ENCODE results near the gene SLC25A38. TPM values are rescaled to one million over a fixed set of nuclear protein-coding genes. Genes with fewer than 3 reads are reported as not detected.

Gene SLC25A38
- polyA plus RNA-seq, 1 donor (not counting 4 experiments of a cell fraction or from before 2014, with no cell fraction given), result 40.2 TPM

- no peak for FAIRE-seq
These were observed 903 bp downstream of the SLC25A38 start for GRCh38 chr3:39383881-39384664.

GRCh38 chr3:39384665-39385000 lies 1.5 kb downstream of the SLC25A38 start:
- no peaks in the 10 kb centered on the region for H3K9me3 ChIP-seq (ENCODE audit: control insufficient read depth, low read depth, low read length)
- DNase-seq (ENCODE audit: low read depth, low spot score) (no peak), FAIRE-seq (no peak)
- peak overlapping the region; percentile 95 for H3K9ac ChIP-seq (ENCODE audit: control insufficient read depth, extremely low read depth, insufficient read depth, low read length)
- peaks cover 4% of the 10 kb centered on the region for H3K9me1 ChIP-seq (ENCODE audit: control insufficient read depth, extremely low read depth, insufficient read depth, low read length)
- TF ChIP-seq CTCF (optimal IDR thresholded peaks at IDR 0.05 in 1 of 3, IDR thresholded peaks at IDR 0.05 in 1 of 3, conservative IDR thresholded peaks at IDR 0.05 in 1 of 3; ENCODE audit: extremely low read depth in 1 of 3, insufficient read depth in 2 of 3, low read length in 3 of 3) (no peak), EZH2 (IDR thresholded peaks at IDR 0.05; ENCODE audit: low read length) (no peak)
- peaks cover 21% of the 10 kb centered on the region for H3K4me1 ChIP-seq (ENCODE audit: control insufficient read depth, extremely low read depth, insufficient read depth, low read length)
- peaks cover 56% of the 10 kb centered on the region for H3K79me2 ChIP-seq (ENCODE audit: control insufficient read depth, insufficient read depth, low read length)
- H4K20me1 ChIP-seq (ENCODE audit: control insufficient read depth, extremely low read depth, insufficient read depth, low read length), result peaks cover 9% of the 10 kb centered on the region
- dilution Hi-C loops (cut with MboI; ENCODE audit: extremely low pct_ligation_motif_present, low sequenced_read_pairs), result no loop called here
- no peaks in the 10 kb centered on the region for H3K27me3 ChIP-seq (ENCODE audit: control insufficient read depth, extremely low read depth, insufficient read depth, low read length)
- H3K4me3 ChIP-seq (ENCODE audit: control insufficient read depth in 2 of 3, extremely low read depth in 1 of 3, insufficient read depth in 2 of 3, low read depth in 1 of 3, low read length in 3 of 3), result peak overlapping the region; percentile 81 to 85 (median 82)
- H3K36me3 ChIP-seq (ENCODE audit: control insufficient read depth in 2 of 2, extremely low read depth in 1 of 2, insufficient read depth in 2 of 2, low read length in 2 of 2), result no peaks in the 10 kb centered on the region
- peak overlapping the region; percentile 61 for H3K4me2 ChIP-seq (ENCODE audit: control insufficient read depth, extremely low read depth, insufficient read depth, low read depth, low read length)
- no peak overlapping the region for H2AFZ ChIP-seq (ENCODE audit: control insufficient read depth, low read length)
- peak overlapping the region; percentile 54 for H3K27ac ChIP-seq (ENCODE audit: control insufficient read depth, insufficient read depth, low read length)

More at GRCh38 chr3:39383881-39384664, 903 bp downstream of the SLC25A38 start:
- H3K79me2 ChIP-seq (ENCODE audit: control insufficient read depth, insufficient read depth, low read length), result peaks cover 50% of the 10 kb centered on the region
- TF ChIP-seq EZH2 (IDR thresholded peaks at IDR 0.05; ENCODE audit: low read length), result no peak
- peak in 1 of 3 experiments; percentile 15 for TF ChIP-seq CTCF (optimal IDR thresholded peaks at IDR 0.05 in 1 of 3, IDR thresholded peaks at IDR 0.05 in 1 of 3, conservative IDR thresholded peaks at IDR 0.05 in 1 of 3; ENCODE audit: extremely low read depth in 1 of 3, insufficient read depth in 2 of 3, low read length in 3 of 3)
- H3K9me3 ChIP-seq (ENCODE audit: control insufficient read depth, low read depth, low read length), result no peaks in the 10 kb centered on the region
- no peaks in the 10 kb centered on the region for H3K36me3 ChIP-seq (ENCODE audit: control insufficient read depth in 2 of 2, extremely low read depth in 1 of 2, insufficient read depth in 2 of 2, low read length in 2 of 2)
- H3K9ac ChIP-seq (ENCODE audit: control insufficient read depth, extremely low read depth, insufficient read depth, low read length), result peak overlapping the region; percentile 95
- peaks cover 4% of the 10 kb centered on the region for H3K9me1 ChIP-seq (ENCODE audit: control insufficient read depth, extremely low read depth, insufficient read depth, low read length)
- peak overlapping the region; percentile 61 for H3K4me2 ChIP-seq (ENCODE audit: control insufficient read depth, extremely low read depth, insufficient read depth, low read depth, low read length)
- peaks cover 9% of the 10 kb centered on the region for H4K20me1 ChIP-seq (ENCODE audit: control insufficient read depth, extremely low read depth, insufficient read depth, low read length)
- H2AFZ ChIP-seq (ENCODE audit: control insufficient read depth, low read length), result peak overlapping the region; percentile 85
- H3K27me3 ChIP-seq (ENCODE audit: control insufficient read depth, extremely low read depth, insufficient read depth, low read length), result no peaks in the 10 kb centered on the region
- H3K4me1 ChIP-seq (ENCODE audit: control insufficient read depth, extremely low read depth, insufficient read depth, low read length), result peaks cover 21% of the 10 kb centered on the region
- DNase-seq (ENCODE audit: low read depth, low spot score), result no peak
- dilution Hi-C loops (cut with MboI; ENCODE audit: extremely low pct_ligation_motif_present, low sequenced_read_pairs), result no loop called here
- peak overlapping the region; percentile 81 to 85 (median 82) for H3K4me3 ChIP-seq (ENCODE audit: control insufficient read depth in 2 of 3, extremely low read depth in 1 of 3, insufficient read depth in 2 of 3, low read depth in 1 of 3, low read length in 3 of 3)
- H3K27ac ChIP-seq (ENCODE audit: control insufficient read depth, insufficient read depth, low read length), result peak overlapping the region; percentile 89
